HCT116 (cell line): ENCODE measurements around the gene FERD3L. TPM values are rescaled to one million over a fixed set of nuclear protein-coding genes. Genes with fewer than 3 reads are reported as not detected.

Experiments
- ATAC-seq: fragments of 200-7000 bp; cut with Tn5 transposase; 2 replicates; pipeline ENCODE4 v1.9.1; 2020; ENCODE audit warnings: mild to moderate bottlenecking, moderate library complexity
- BruUV-seq: library from RNA; stranded (reverse); fragments of 400-500 nt; replicated peaks from 2 replicates; lab custom pipeline; 2021; lab: Mats Ljungman, UMichigan
- CTCF ChIA-PET: fragments of 300-600 bp; sonication (Branson Sonifier 250); formaldehyde crosslinking; loops from one replicate; lab custom pipeline; 2021; ENCODE audit warnings: antibody characterized with exemption; lab: Charles Lee
- POLR2A ChIA-PET: fragments of 300-600, 350-600 bp; sonication (Branson Sonifier 250); formaldehyde crosslinking; loops from one replicate; lab custom pipeline; 2021; ENCODE audit warnings: antibody characterized with exemption; lab: Charles Lee
- RAD21 ChIA-PET, 2 experiments: fragments of 300-600 bp; sonication (Branson Sonifier 250); formaldehyde crosslinking; loops; one replicate each; lab custom pipeline; 2023; ENCODE audit warnings: low total read pairs in 2 of 2; ENCODE audit not compliant: uncharacterized antibody in 2 of 2, unreplicated experiment in 2 of 2, low non-redundant PET in 1 of 2; lab: Charles Lee
- DNase-seq: peaks from one replicate; pipeline ENCODE4 v3.0.0-alpha.2; 2010; ENCODE audit warnings: low read depth, low spot score
- H2AFZ ChIP-seq: fragments of 200-600 bp; shearing (Covaris generic), sonication (generic); 2 replicates; pipeline ENCODE4 v1.6.1; 2017; ENCODE audit warnings: low read depth, mixed run types, mixed read lengths, antibody characterized with exemption, low read length; ENCODE audit not compliant: poor library complexity, severe bottlenecking
- H3K27ac ChIP-seq: 2 replicates; pipeline ENCODE4 v1.5.1; 2012; ENCODE audit warnings: low read depth, low read length
- H3K27me3 ChIP-seq: fragments of 200-600 bp; sonication (generic); 2 replicates; pipeline ENCODE4 v1.6.1; 2016; ENCODE audit warnings: mixed run types, low read length, mixed read lengths; ENCODE audit not compliant: insufficient read depth
- H3K36me3 ChIP-seq, 2 experiments: fragments of 200-500 bp in 1 of 2; fragments of 200-600 bp in 1 of 2; sonication (Bioruptor generic) in 1 of 2; sonication (generic) in 1 of 2; 2 replicates each; pipeline versions ENCODE4 v1.5.1 to v1.6.1; 2014 to 2016; ENCODE audit warnings: low read length in 2 of 2, inconsistent platforms in 1 of 2, mixed read lengths in 1 of 2, mixed run types in 1 of 2; ENCODE audit not compliant: insufficient read depth in 2 of 2, control insufficient read depth in 1 of 2
- H3K4me1 ChIP-seq, 2 experiments: fragments of 200-600 bp in 1 of 2; sonication (generic) in 1 of 2; 2 replicates each; pipeline versions ENCODE4 v1.5.1 to v1.6.1; 2012 to 2017; ENCODE audit warnings: low read length in 2 of 2, inconsistent platforms in 1 of 2, mild to moderate bottlenecking in 1 of 2, mixed read lengths in 1 of 2, mixed run types in 1 of 2, moderate library complexity in 1 of 2; ENCODE audit not compliant: insufficient read depth in 2 of 2, control insufficient read depth in 1 of 2
- H3K4me2 ChIP-seq: fragments of 200-600 bp; sonication (generic); 2 replicates; pipeline ENCODE4 v1.6.1; 2017; ENCODE audit warnings: mixed run types, low read length, mixed read lengths
- H3K4me3 ChIP-seq, 2 experiments: fragments of 200-600 bp in 1 of 2; sonication (generic) in 1 of 2; replicated peaks in 1 of 2; 2 replicates each; pipeline ENCODE4 v1.5.1; 2011 to 2016; ENCODE audit warnings: low read length in 2 of 2, control low read depth in 1 of 2, low read depth in 1 of 2, mild to moderate bottlenecking in 1 of 2, mixed read lengths in 1 of 2, mixed run types in 1 of 2
- H3K79me2 ChIP-seq: fragments of 200-600 bp; sonication (generic); 2 replicates; pipeline ENCODE4 v1.6.1; 2017; ENCODE audit warnings: mild to moderate bottlenecking, mixed run types, low read length, moderate library complexity, mixed read lengths; ENCODE audit not compliant: insufficient read depth
- H3K9ac ChIP-seq: fragments of 200-600 bp; sonication (generic); 2 replicates; pipeline ENCODE4 v1.6.1; 2016; ENCODE audit warnings: low read length, mixed read lengths
- H3K9me2 ChIP-seq: fragments of 200-600 bp; sonication (generic), shearing (Covaris generic); 2 replicates; pipeline ENCODE4 v1.6.1; 2017; ENCODE audit warnings: mixed run types, mild to moderate bottlenecking, moderate library complexity; ENCODE audit not compliant: insufficient read depth
- H3K9me3 ChIP-seq, 2 experiments: fragments of 200-500 bp in 1 of 2; fragments of 200-600 bp in 1 of 2; sonication (Bioruptor generic) in 1 of 2; sonication (generic) in 1 of 2; 2 replicates each; pipeline ENCODE4 v1.6.1; 2014 to 2017; ENCODE audit warnings: low read length in 2 of 2, mixed read lengths in 2 of 2, inconsistent platforms in 1 of 2, low read depth in 1 of 2, mild to moderate bottlenecking in 1 of 2, mixed run types in 1 of 2, moderate library complexity in 1 of 2; ENCODE audit not compliant: control insufficient read depth in 1 of 2, insufficient read depth in 1 of 2
- H4K20me1 ChIP-seq: fragments of 200-600 bp; sonication (generic), shearing (Covaris generic); 2 replicates; pipeline ENCODE4 v1.6.1; 2017; ENCODE audit warnings: mixed run types, mild to moderate bottlenecking, moderate library complexity; ENCODE audit not compliant: insufficient read depth
- CBX3 ChIP-seq: IDR thresholded peaks from 2 replicates; pipeline ENCODE4 v1.6.1; 2012; ENCODE audit warnings: low read depth
- CEBPB ChIP-seq: IDR thresholded peaks from 2 replicates; pipeline ENCODE4 v1.6.1; 2012; ENCODE audit warnings: low read depth
- EZH2 ChIP-seq: fragments of 200-600 bp; sonication (generic); IDR thresholded peaks from 2 replicates; pipeline ENCODE4 v1.6.1; 2017; ENCODE audit warnings: antibody characterized with exemption, mixed run types
- EZH2phosphoT487 ChIP-seq: fragments of 200-600 bp; IDR thresholded peaks from 2 replicates; pipeline ENCODE4 v1.6.1; 2018; ENCODE audit warnings: antibody characterized with exemption, borderline replicate concordance
- FOSL1 ChIP-seq: IDR thresholded peaks from 2 replicates; pipeline ENCODE4 v1.6.1; 2012; ENCODE audit warnings: low read depth
- JUND ChIP-seq: IDR thresholded peaks from 2 replicates; pipeline ENCODE4 v1.6.1; 2012
- POLR2AphosphoS5 ChIP-seq: IDR thresholded peaks from 2 replicates; pipeline ENCODE4 v1.6.1; 2011; ENCODE audit warnings: mild to moderate bottlenecking, low read depth, low read length, moderate library complexity
- RAD21 ChIP-seq: IDR thresholded peaks from 2 replicates; pipeline ENCODE4 v1.6.1; 2012; ENCODE audit warnings: low read depth, mild to moderate bottlenecking
- SIN3A ChIP-seq: IDR thresholded peaks from 2 replicates; pipeline ENCODE4 v1.6.1; 2012; ENCODE audit warnings: low read depth
- SP1 ChIP-seq: IDR thresholded peaks from 2 replicates; pipeline ENCODE4 v1.6.1; 2012; ENCODE audit warnings: low read depth
- SRF ChIP-seq: IDR thresholded peaks from 2 replicates; pipeline ENCODE4 v1.6.1; 2012; ENCODE audit warnings: low read depth
- YY1 ChIP-seq: IDR thresholded peaks from 2 replicates; pipeline ENCODE4 v1.6.1; 2011; ENCODE audit warnings: low read length, low read depth, moderate library complexity, mild to moderate bottlenecking; ENCODE audit not compliant: insufficient replicate concordance; ENCODE audit errors: extremely low read depth
- ZBTB33 ChIP-seq: IDR thresholded peaks from 2 replicates; pipeline ENCODE4 v1.6.1; 2011; ENCODE audit warnings: mild to moderate bottlenecking, low read length, moderate library complexity; ENCODE audit not compliant: insufficient replicate concordance; ENCODE audit errors: extremely low read depth
- ZFX ChIP-seq: fragments of 450-650 bp; IDR thresholded peaks from 2 replicates; pipeline ENCODE4 v1.6.1; 2017
- ZNF274 ChIP-seq: fragments of 200-500 bp; sonication (Bioruptor generic); IDR thresholded peaks from 2 replicates; pipeline ENCODE4 v1.6.1; 2014; ENCODE audit warnings: mild to moderate bottlenecking, low read depth, low read length, inconsistent platforms
- intact Hi-C: fragments of 100-400 bp; cut with micrococcal nuclease; formaldehyde crosslinking; loops from 2 replicates; pipeline ENCODE4 v1.10.0; 2022
- total RNA-seq: library from RNA; stranded (reverse); gene quantifications from one replicate; pipeline ENCODE4 v1.2.1, GENCODE V29; 2021; ENCODE audit not compliant: unreplicated experiment
- TF ChIP-seq, protein P1 (sequence below), 3 experiments: fragments of 200-600 bp in 1 of 3; sonication (generic) in 1 of 3; IDR thresholded peaks in 2 of 3; conservative IDR thresholded peaks in 1 of 3; 2 replicates each; pipeline ENCODE4 v1.5.1; 2012 to 2017; ENCODE audit warnings: low read depth in 2 of 3, low read length in 2 of 3, antibody characterized with exemption in 1 of 3, borderline replicate concordance in 1 of 3, control low read depth in 1 of 3, mild to moderate bottlenecking in 1 of 3, mixed read lengths in 1 of 3, mixed run types in 1 of 3, moderate library complexity in 1 of 3; ENCODE audit not compliant: insufficient read depth in 1 of 3
- TF ChIP-seq, protein P2 (sequence below): IDR thresholded peaks from 2 replicates; pipeline ENCODE4 v1.6.1; 2012

The FERD3L gene
- total RNA-seq, 1 experiment from 2014 or later = not detected

DNA sequence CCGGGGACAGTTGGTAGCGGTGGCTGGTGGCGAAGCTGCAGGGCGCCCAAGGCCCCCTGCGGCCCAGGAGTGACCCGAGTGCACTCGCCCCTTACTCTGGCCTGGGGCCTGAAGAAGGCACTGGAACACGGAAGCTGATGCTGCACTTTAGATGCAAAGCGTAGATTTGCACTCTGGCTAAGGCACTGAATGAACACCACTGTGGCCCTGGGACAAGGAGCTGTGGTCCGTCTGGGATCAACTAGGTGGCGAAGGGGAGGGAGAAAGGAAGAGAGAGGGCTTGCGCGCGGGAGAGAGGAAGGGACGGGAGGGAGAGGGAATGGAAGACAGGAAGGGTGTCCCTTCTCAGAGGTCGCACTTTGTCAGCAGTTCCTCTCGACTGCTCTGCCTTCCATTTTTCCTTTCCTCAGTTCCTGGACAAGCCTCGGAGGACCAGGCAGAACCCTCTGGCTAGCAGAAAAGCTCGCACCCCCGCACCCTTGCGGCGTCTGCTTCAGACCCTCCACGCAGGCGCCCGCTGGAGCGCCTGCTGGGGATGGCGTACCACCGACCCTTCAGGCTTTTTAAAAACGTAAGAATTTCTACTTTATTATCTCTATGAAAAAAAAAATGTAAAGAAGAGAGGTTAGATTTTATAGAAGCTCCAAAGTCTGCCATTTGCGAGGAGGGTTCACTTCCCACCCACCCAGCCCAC is 1.2 kb downstream of the FERD3L start:
- intact Hi-C loops = no loop called here
- Histone ChIP-seq H3K9me2 (no peaks in the 10 kb centered on the region), H2AFZ (no peak overlapping the region), H3K9me3 (no peaks in the 10 kb centered on the region), H3K27me3 (no peaks in the 10 kb centered on the region), H4K20me1 (no peaks in the 10 kb centered on the region), H3K36me3 (no peaks in the 10 kb centered on the region), H3K4me2 (no peak overlapping the region), H3K4me1 (no peaks in the 10 kb centered on the region), H3K4me3 (no peak overlapping the region), H3K27ac (no peak overlapping the region), H3K9ac (no peak overlapping the region), H3K79me2 (no peaks in the 10 kb centered on the region)
- ChIA-PET CTCF (no interaction called here), POLR2A (no interaction called here), RAD21 (no interaction called here)
- ATAC-seq (no peak), DNase-seq (no peak)
- no TSS peak for BruUV-seq
- no peak for TF ChIP-seq SIN3A
- no peak for TF ChIP-seq SRF
- TF ChIP-seq SP1 = no peak
- no peak for TF ChIP-seq CBX3
- TF ChIP-seq ZNF274 = no peak
- TF ChIP-seq EZH2phosphoT487 = no peak
- TF ChIP-seq RAD21 = no peak
- TF ChIP-seq, protein P1, sequence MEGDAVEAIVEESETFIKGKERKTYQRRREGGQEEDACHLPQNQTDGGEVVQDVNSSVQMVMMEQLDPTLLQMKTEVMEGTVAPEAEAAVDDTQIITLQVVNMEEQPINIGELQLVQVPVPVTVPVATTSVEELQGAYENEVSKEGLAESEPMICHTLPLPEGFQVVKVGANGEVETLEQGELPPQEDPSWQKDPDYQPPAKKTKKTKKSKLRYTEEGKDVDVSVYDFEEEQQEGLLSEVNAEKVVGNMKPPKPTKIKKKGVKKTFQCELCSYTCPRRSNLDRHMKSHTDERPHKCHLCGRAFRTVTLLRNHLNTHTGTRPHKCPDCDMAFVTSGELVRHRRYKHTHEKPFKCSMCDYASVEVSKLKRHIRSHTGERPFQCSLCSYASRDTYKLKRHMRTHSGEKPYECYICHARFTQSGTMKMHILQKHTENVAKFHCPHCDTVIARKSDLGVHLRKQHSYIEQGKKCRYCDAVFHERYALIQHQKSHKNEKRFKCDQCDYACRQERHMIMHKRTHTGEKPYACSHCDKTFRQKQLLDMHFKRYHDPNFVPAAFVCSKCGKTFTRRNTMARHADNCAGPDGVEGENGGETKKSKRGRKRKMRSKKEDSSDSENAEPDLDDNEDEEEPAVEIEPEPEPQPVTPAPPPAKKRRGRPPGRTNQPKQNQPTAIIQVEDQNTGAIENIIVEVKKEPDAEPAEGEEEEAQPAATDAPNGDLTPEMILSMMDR (IDR thresholded peaks at IDR 0.05 in 2 of 3, conservative IDR thresholded peaks at IDR 0.05 in 1 of 3; ENCODE audit: borderline replicate concordance in 1 of 3, insufficient read depth in 1 of 3, low read depth in 2 of 3, low read length in 2 of 3) = no peak
- TF ChIP-seq, protein P2, sequence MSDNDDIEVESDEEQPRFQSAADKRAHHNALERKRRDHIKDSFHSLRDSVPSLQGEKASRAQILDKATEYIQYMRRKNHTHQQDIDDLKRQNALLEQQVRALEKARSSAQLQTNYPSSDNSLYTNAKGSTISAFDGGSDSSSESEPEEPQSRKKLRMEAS = no peak
- TF ChIP-seq JUND = no peak
- TF ChIP-seq ZFX = no peak
- no peak for TF ChIP-seq CEBPB
- no peak for TF ChIP-seq FOSL1
- no peak for TF ChIP-seq ZBTB33
- TF ChIP-seq EZH2 = no peak
- no peak for TF ChIP-seq YY1
- no peak for TF ChIP-seq POLR2AphosphoS5
